Kidney (tissue), 14 donors: ENCODE data around the gene DSCAML1. TPM values are rescaled to one million over a fixed set of nuclear protein-coding genes. Genes with fewer than 3 reads are reported as not detected.

ENCODE experiments used
- DNase-seq, 5 donors: peaks; one replicate each; pipeline ENCODE4 v3.0.0-alpha.2; 2013 to 2020
- FAIRE-seq: peaks from 2 replicates; lab custom pipeline; 2012; peaks lifted over from hg19 to GRCh38; lab: Jason Lieb, UNC
- H3K27ac ChIP-seq, 2 donors: one replicate each; pipeline ENCODE4 v1.7.0; 2013; ENCODE audit warnings: low read depth in 2 of 2, low read length in 2 of 2, inconsistent platforms in 1 of 2
- H3K27me3 ChIP-seq: one replicate; pipeline ENCODE4 v1.7.1; 2013; ENCODE audit warnings: low read length, inconsistent platforms; ENCODE audit not compliant: control insufficient read depth, insufficient read depth
- H3K36me3 ChIP-seq, 3 donors: one replicate each; pipeline versions ENCODE4 v1.7.0 to v1.7.1; 2013; ENCODE audit warnings: low read length in 3 of 3, control low read depth in 1 of 3, inconsistent platforms in 1 of 3; ENCODE audit not compliant: insufficient read depth in 3 of 3, control insufficient read depth in 2 of 3
- H3K4me1 ChIP-seq, 3 donors: one replicate each; pipeline versions ENCODE4 v1.7.0 to v1.7.1; 2013; ENCODE audit warnings: low read length in 3 of 3, inconsistent platforms in 1 of 3, low read depth in 1 of 3; ENCODE audit not compliant: control insufficient read depth in 2 of 3, insufficient read depth in 2 of 3
- H3K4me3 ChIP-seq, 3 donors: one replicate each; pipeline versions ENCODE4 v1.7.0 to v1.8.1; 2013; ENCODE audit warnings: low read length in 3 of 3, control low read depth in 1 of 3, inconsistent platforms in 1 of 3
- H3K9ac ChIP-seq, 3 donors: one replicate each; pipeline versions ENCODE4 v1.7.0 to v1.7.1; 2013; ENCODE audit warnings: low read length in 3 of 3, control low read depth in 1 of 3, inconsistent platforms in 1 of 3
- H3K9me3 ChIP-seq, 3 donors: one replicate each; pipeline versions ENCODE4 v1.7.0 to v1.7.1; 2013; ENCODE audit warnings: low read length in 3 of 3, control low read depth in 1 of 3, inconsistent platforms in 1 of 3; ENCODE audit not compliant: control insufficient read depth in 2 of 3, insufficient read depth in 1 of 3
- CTCF ChIP-seq: IDR thresholded peaks from 3 replicates; pipeline ENCODE4 v1.5.1; 2012; ENCODE audit warnings: mild to moderate bottlenecking, moderate library complexity, borderline replicate concordance; ENCODE audit not compliant: insufficient read depth; ENCODE audit errors: extremely low read depth
- intact Hi-C: fragments of 100-400 bp; cut with DNase I; formaldehyde crosslinking; loops from one replicate; pipeline ENCODE4 v1.11.1; 2022
- polyA plus RNA-seq: library from polyadenylated mRNA; stranded (reverse); fragments of 350-450 nt; fragmentation: Illumina TruSeq; extraction: RNeasy Lipid Tissue Mini Kit (QIAGEN cat#74804); gene quantifications from one replicate; pipeline ENCODE4 v1.2.3, GENCODE V29; 2014; ENCODE audit warnings: low read depth, low replicate concordance; ENCODE audit not compliant: insufficient read depth
- total RNA-seq: library from RNA; stranded (reverse); fragmentation: NEBNext Ultra II Directional; extraction: Animal tissue kit (Norgen Biotek cat#: 25700); gene quantifications from one replicate; pipeline ENCODE4 v1.2.1, GENCODE V29; 2021
- donor health status: control.
- donor health status: control.
- donor health status: control.
- donor health status: control.
- donor health status: control.
- donor health status: DM: yes; HTN: yes; CAD: no.
- donor health status: Normal renal cell carcinoma (clear cell type).

DSCAML1 gene
- total and polyA plus RNA-seq, 2 donors from 2014 or later: 0.95 to 17.3 TPM

- H3K4me1 ChIP-seq: no peaks in the 10 kb centered on the region
- no peak overlapping the region for H3K9ac ChIP-seq
- H3K4me3 ChIP-seq: no peak overlapping the region
- H3K36me3 ChIP-seq: no peaks in the 10 kb centered on the region
- no peak overlapping the region for H3K27ac ChIP-seq
- no peak for FAIRE-seq
- intact Hi-C loops: no loop called here
- H3K9me3 ChIP-seq: no peaks in the 10 kb centered on the region
- peaks cover 12% of the 10 kb centered on the region for H3K27me3 ChIP-seq
- TF ChIP-seq CTCF: no peak
- no peak for DNase-seq
These were observed 84.5 kb downstream of the DSCAML1 start for GRCh38 chr11:117712530-117712929.

GRCh38 chr11:117711331-117711730, 85.7 kb downstream of the DSCAML1 start:
- no peaks in the 10 kb centered on the region for H3K4me1 ChIP-seq
- no peaks in the 10 kb centered on the region for H3K36me3 ChIP-seq
- TF ChIP-seq CTCF: no peak
- H3K9me3 ChIP-seq: no peaks in the 10 kb centered on the region
- H3K9ac ChIP-seq: no peak overlapping the region
- DNase-seq (no peak), FAIRE-seq (no peak)
- H3K27ac ChIP-seq: no peak overlapping the region
- H3K4me3 ChIP-seq: no peak overlapping the region
- peaks cover 12% of the 10 kb centered on the region for H3K27me3 ChIP-seq
- intact Hi-C loops: no loop called here

- intact Hi-C loops: no loop called here
- Histone ChIP-seq H3K9me3 (no peaks in the 10 kb centered on the region), H3K27ac (no peak overlapping the region), H3K4me3 (no peak overlapping the region), H3K27me3 (peaks cover 12% of the 10 kb centered on the region), H3K9ac (no peak overlapping the region), H3K36me3 (no peaks in the 10 kb centered on the region), H3K4me1 (no peaks in the 10 kb centered on the region)
- no peak for DNase-seq
- no peak for TF ChIP-seq CTCF
- no peak for FAIRE-seq
These were observed 86.8 kb downstream of the DSCAML1 start for GRCh38 chr11:117710211-117710610.

- DNase-seq (no peak), FAIRE-seq (no peak)
- no peak for TF ChIP-seq CTCF
- H3K27me3 ChIP-seq: peaks cover 12% of the 10 kb centered on the region
- no peaks in the 10 kb centered on the region for H3K9me3 ChIP-seq
- no peak overlapping the region for H3K9ac ChIP-seq
- H3K36me3 ChIP-seq: no peaks in the 10 kb centered on the region
- intact Hi-C loops: no loop called here
- H3K4me1 ChIP-seq: no peaks in the 10 kb centered on the region
- H3K4me3 ChIP-seq: no peak overlapping the region
- no peak overlapping the region for H3K27ac ChIP-seq
These were observed 90.6 kb downstream of the DSCAML1 start for GRCh38 chr11:117706322-117706814.
